H9 (cell line): ENCODE results near the gene CACNA1G. TPM values are rescaled to one million over a fixed set of nuclear protein-coding genes. Genes with fewer than 3 reads are reported as not detected.

Experiments used
- DNase-seq: peaks from one replicate; pipeline ENCODE4 v3.0.0-alpha.2; 2017
- H2AFZ ChIP-seq: one replicate; pipeline ENCODE4 v1.6.1; 2013; ENCODE audit warnings: mild to moderate bottlenecking, low read length, control low read depth, moderate library complexity
- H2AK5ac ChIP-seq: 2 replicates; pipeline ENCODE4 v1.6.1; 2013; ENCODE audit warnings: low read length, control low read depth, mixed read lengths; ENCODE audit not compliant: insufficient read length
- H2BK120ac ChIP-seq: one replicate; pipeline ENCODE4 v1.6.1; 2013; ENCODE audit warnings: low read depth, mild to moderate bottlenecking, low read length, control low read depth, inconsistent platforms; ENCODE audit not compliant: poor library complexity, severe bottlenecking
- H2BK12ac ChIP-seq: 2 replicates; pipeline ENCODE4 v1.6.1; 2013; ENCODE audit warnings: low read length, control low read depth, mixed read lengths, low read depth; ENCODE audit not compliant: insufficient read length
- H2BK15ac ChIP-seq: 2 replicates; pipeline ENCODE4 v1.6.1; 2013; ENCODE audit warnings: low read depth, low read length, control low read depth
- H2BK20ac ChIP-seq: one replicate; pipeline ENCODE4 v1.6.1; 2013; ENCODE audit warnings: low read depth, mild to moderate bottlenecking, low read length, control low read depth, inconsistent platforms; ENCODE audit not compliant: poor library complexity, severe bottlenecking
- H2BK5ac ChIP-seq: 2 replicates; pipeline ENCODE4 v1.6.1; 2013; ENCODE audit warnings: low read length, control low read depth, mixed read lengths; ENCODE audit not compliant: insufficient read length
- H3K14ac ChIP-seq: 2 replicates; pipeline ENCODE4 v1.6.1; 2013; ENCODE audit warnings: low read length, control low read depth; ENCODE audit not compliant: insufficient read depth
- H3K18ac ChIP-seq: 2 replicates; pipeline ENCODE4 v1.6.1; 2013; ENCODE audit warnings: low read depth, mild to moderate bottlenecking, mixed read lengths, low read length, control low read depth; ENCODE audit not compliant: insufficient read length
- H3K23ac ChIP-seq: 2 replicates; pipeline ENCODE4 v1.6.1; 2013; ENCODE audit warnings: low read length, control low read depth, mixed read lengths, low read depth; ENCODE audit not compliant: insufficient read length
- H3K23me2 ChIP-seq: 2 replicates; pipeline ENCODE4 v1.6.1; 2013; ENCODE audit warnings: low read depth, mild to moderate bottlenecking, mixed read lengths, low read length, control low read depth; ENCODE audit not compliant: insufficient read length, poor library complexity, severe bottlenecking
- H3K27ac ChIP-seq: 2 replicates; pipeline ENCODE4 v1.5.1; 2013; ENCODE audit warnings: low read length, control low read depth, mixed read lengths, low read depth; ENCODE audit not compliant: insufficient read length
- H3K27me3 ChIP-seq: 2 replicates; pipeline ENCODE4 v1.6.1; 2013; ENCODE audit warnings: low read length, control low read depth, inconsistent platforms; ENCODE audit not compliant: insufficient read depth
- H3K4ac ChIP-seq: 2 replicates; pipeline ENCODE4 v1.6.1; 2013; ENCODE audit warnings: low read depth, mild to moderate bottlenecking, control low read depth, inconsistent platforms, low read length, moderate library complexity
- H3K4me1 ChIP-seq: 2 replicates; pipeline ENCODE4 v1.6.1; 2013; ENCODE audit warnings: low read length, control low read depth, inconsistent platforms; ENCODE audit not compliant: insufficient read depth
- H3K4me2 ChIP-seq: 2 replicates; pipeline ENCODE4 v1.6.1; 2013; ENCODE audit warnings: low read length, control low read depth, mixed read lengths; ENCODE audit not compliant: insufficient read length, insufficient read depth
- H3K56ac ChIP-seq: 2 replicates; pipeline ENCODE4 v1.6.1; 2013; ENCODE audit warnings: low read depth, mild to moderate bottlenecking, mixed read lengths, low read length, control low read depth; ENCODE audit not compliant: insufficient read length
- H3K79me1 ChIP-seq: 2 replicates; pipeline ENCODE4 v1.6.1; 2013; ENCODE audit warnings: low read depth, mild to moderate bottlenecking, moderate library complexity, low read length, control low read depth, inconsistent platforms; ENCODE audit not compliant: insufficient read depth, poor library complexity, severe bottlenecking
- H3K79me2 ChIP-seq: 2 replicates; pipeline ENCODE4 v1.6.1; 2013; ENCODE audit warnings: low read length, control low read depth, inconsistent platforms; ENCODE audit not compliant: insufficient read depth
- H3K9ac ChIP-seq: 2 replicates; pipeline ENCODE4 v1.6.1; 2013; ENCODE audit warnings: low read length, control low read depth, mixed read lengths; ENCODE audit not compliant: insufficient read length; ENCODE audit errors: extremely low read depth
- H3K9me3 ChIP-seq: one replicate; pipeline ENCODE4 v1.6.1; 2013; ENCODE audit warnings: low read depth, low read length, inconsistent platforms; ENCODE audit not compliant: control insufficient read depth
- H3T11ph ChIP-seq: one replicate; pipeline ENCODE4 v1.6.1; 2013; ENCODE audit warnings: mild to moderate bottlenecking, low read length, control low read depth, inconsistent platforms
- H4K20me1 ChIP-seq: one replicate; pipeline ENCODE4 v1.6.1; 2013; ENCODE audit not compliant: control insufficient read depth, insufficient read length, insufficient read depth
- H4K5ac ChIP-seq: 2 replicates; pipeline ENCODE4 v1.6.1; 2013; ENCODE audit warnings: low read depth, mild to moderate bottlenecking, mixed read lengths, low read length, control low read depth; ENCODE audit not compliant: insufficient read length
- H4K8ac ChIP-seq: replicated peaks from 2 replicates; pipeline ENCODE4 v1.6.1; 2013; ENCODE audit warnings: low read length, control low read depth, mixed read lengths, low read depth; ENCODE audit not compliant: insufficient read length
- H4K91ac ChIP-seq: 2 replicates; pipeline ENCODE4 v1.6.1; 2013; ENCODE audit warnings: low read depth, mild to moderate bottlenecking, moderate library complexity, mixed read lengths, low read length, control low read depth; ENCODE audit not compliant: insufficient read length
- H3K27ac Mint-ChIP-seq, 3 experiments: 2 replicates in 2 of 3; 3 replicates in 1 of 3; pipeline ENCODE4 v1.8.0; 2020 to 2021; ENCODE audit warnings: mixed read lengths in 3 of 3, mild to moderate bottlenecking in 1 of 3, moderate library complexity in 1 of 3
- H3K27me3 Mint-ChIP-seq: 2 replicates; pipeline ENCODE4 v1.8.0; 2021; ENCODE audit warnings: low read depth, mild to moderate bottlenecking, moderate library complexity, mixed read lengths
- H3K36me3 Mint-ChIP-seq, 3 experiments: 2 replicates in 2 of 3; 3 replicates in 1 of 3; pipeline ENCODE4 v1.8.0; 2020 to 2021; ENCODE audit warnings: low read depth in 3 of 3, mixed read lengths in 3 of 3; ENCODE audit not compliant: insufficient read depth in 1 of 3
- H3K4me1 Mint-ChIP-seq, 2 experiments: 2 replicates each; pipeline ENCODE4 v1.8.0; 2020; ENCODE audit warnings: mixed read lengths in 2 of 2
- H3K4me3 Mint-ChIP-seq, 2 experiments: 2 replicates in 1 of 2; 3 replicates in 1 of 2; pipeline ENCODE4 v1.8.0; 2020 to 2021; ENCODE audit warnings: mild to moderate bottlenecking in 2 of 2, mixed read lengths in 2 of 2, moderate library complexity in 1 of 2
- H3K9me3 Mint-ChIP-seq, 2 experiments: 2 replicates in 1 of 2; 3 replicates in 1 of 2; pipeline ENCODE4 v1.8.0; 2020; ENCODE audit warnings: mild to moderate bottlenecking in 2 of 2, mixed read lengths in 2 of 2, moderate library complexity in 1 of 2
- CTCF ChIP-seq: fragments of 200-600 bp; sonication (generic); conservative IDR thresholded peaks from 3 replicates; pipeline ENCODE4 v1.8.0; 2021; ENCODE audit warnings: antibody characterized with exemption, mild to moderate bottlenecking
- WGBS: extraction: QIAGEN DNeasy Blood & Tissue Kit; methylation state at CpG from one replicate; pipeline ENCODE4 v1.1.7; 2013; ENCODE audit warnings: missing lambda C conversion rate, low lambda C conversion rate, mixed read lengths; ENCODE audit not compliant: insufficient read length; ENCODE audit errors: extremely low coverage; 5-methylcytosine and 5-hydroxymethylcytosine counted together
- total RNA-seq: library from RNA; stranded (reverse); gene quantifications from 2 replicates; pipeline ENCODE4 v1.2.1, GENCODE V29; 2021

The CACNA1G gene
- total RNA-seq, 1 experiment from 2014 or later, result 1.5 TPM

GRCh38 chr17:50570528-50570927 lies 10.0 kb downstream of the CACNA1G start:
- Histone ChIP-seq H3K27ac (no peak overlapping the region), H3K4me1 (no peaks in the 10 kb centered on the region), H4K91ac (no peak overlapping the region)

More at GRCh38 chr17:50570528-50570927, 10.0 kb downstream of the CACNA1G start:
- H3K23me2 ChIP-seq, result no peaks in the 10 kb centered on the region
- WGBS, result no CpG with 5 or more reads among the region's 7 CpGs
- no peak overlapping the region for H2BK120ac ChIP-seq
- peak overlapping the region in 1 of 3 experiments; percentile 61; a peak in 1 of 7 replicates for H3K27ac Mint-ChIP-seq
- no peak overlapping the region for H2BK20ac ChIP-seq
- peaks cover 23 to 41% of the 10 kb centered on the region in 2 experiments for H3K4me1 Mint-ChIP-seq
- no peak overlapping the region; a peak in 1 of 5 replicates for H3K4me3 Mint-ChIP-seq
- no peak overlapping the region for H3K18ac ChIP-seq
- no peak overlapping the region for H3K4me2 ChIP-seq
- H2BK5ac ChIP-seq, result no peak overlapping the region
- H3K14ac ChIP-seq, result no peak overlapping the region
- no peak overlapping the region for H3K9ac ChIP-seq
- no peaks in the 10 kb centered on the region for H3K9me3 ChIP-seq
- no peak overlapping the region for H3K56ac ChIP-seq
- peaks cover 0 to 5% (median 2%) of the 10 kb centered on the region in 3 experiments; a peak in 2 of 7 replicates for H3K36me3 Mint-ChIP-seq
- H3K23ac ChIP-seq, result no peak overlapping the region
- H2BK12ac ChIP-seq, result no peak overlapping the region
- no peak overlapping the region for H2AK5ac ChIP-seq
- H2AFZ ChIP-seq, result no peak overlapping the region
- no peak overlapping the region for H3K4ac ChIP-seq
- TF ChIP-seq CTCF, result no peak
- H2BK15ac ChIP-seq, result no peak overlapping the region
- H4K20me1 ChIP-seq, result no peaks in the 10 kb centered on the region
- H3K79me1 ChIP-seq, result no peaks in the 10 kb centered on the region
- no peak overlapping the region for H4K5ac ChIP-seq
- H3K9me3 Mint-ChIP-seq, result no peaks in the 10 kb centered on the region
- no peak overlapping the region for H4K8ac ChIP-seq
- no peak for DNase-seq
- peaks cover 7% of the 10 kb centered on the region; the same call in 1 of the 2 replicates for H3K27me3 ChIP-seq
- no peak overlapping the region for H3T11ph ChIP-seq
- peaks cover 40% of the 10 kb centered on the region for H3K27me3 Mint-ChIP-seq
- no peaks in the 10 kb centered on the region for H3K79me2 ChIP-seq
